Memory B cell (primary cell): ENCODE measurements around the gene PLAC1.

Experiments used
- ATAC-seq: fragments of 150-1000 bp; cut with Tn5 transposase; 2 replicates; pipeline ENCODE4 v1.10.0; 2021; ENCODE audit warnings: low read depth, mild to moderate bottlenecking, moderate library complexity
- DNase-seq, 2 donors: peaks; one replicate each; pipeline ENCODE4 v3.0.0; 2022; ENCODE audit warnings: low spot score in 2 of 2
- H3K27ac Mint-ChIP-seq: one replicate; pipeline ENCODE4 v1.8.0; 2022; ENCODE audit warnings: mild to moderate bottlenecking, moderate library complexity, mixed read lengths
- H3K27me3 Mint-ChIP-seq: one replicate; pipeline ENCODE4 v1.8.0; 2022; ENCODE audit warnings: mixed read lengths
- H3K36me3 Mint-ChIP-seq: one replicate; pipeline ENCODE4 v1.8.0; 2022; ENCODE audit warnings: mild to moderate bottlenecking, mixed read lengths
- H3K4me1 Mint-ChIP-seq: one replicate; pipeline ENCODE4 v1.8.0; 2022; ENCODE audit warnings: mixed read lengths
- H3K4me3 Mint-ChIP-seq: one replicate; pipeline ENCODE4 v1.8.0; 2022; ENCODE audit warnings: mild to moderate bottlenecking, moderate library complexity, mixed read lengths
- H3K9me3 Mint-ChIP-seq: one replicate; pipeline ENCODE4 v1.8.0; 2022; ENCODE audit warnings: mixed read lengths

The PLAC1 gene

GRCh38 chrX:134654398-134655012 is 3.8 kb downstream of the PLAC1 start:
- H3K27ac Mint-ChIP-seq: no peak overlapping the region
- DNase-seq (no peak), ATAC-seq (no peak)
- H3K36me3 Mint-ChIP-seq: no peaks in the 10 kb centered on the region
- no peaks in the 10 kb centered on the region for H3K9me3 Mint-ChIP-seq
- no peaks in the 10 kb centered on the region for H3K27me3 Mint-ChIP-seq
- no peak overlapping the region for H3K4me3 Mint-ChIP-seq
- no peaks in the 10 kb centered on the region for H3K4me1 Mint-ChIP-seq

GRCh38 chrX:134653835-134654234 is 4.4 kb downstream of the PLAC1 start:
- Mint-ChIP-seq H3K4me1 (no peaks in the 10 kb centered on the region), H3K27me3 (no peaks in the 10 kb centered on the region), H3K36me3 (no peaks in the 10 kb centered on the region), H3K27ac (no peak overlapping the region), H3K4me3 (no peak overlapping the region), H3K9me3 (no peaks in the 10 kb centered on the region)
- no peak for DNase-seq
- ATAC-seq: no peak

- ATAC-seq (no peak), DNase-seq (no peak)
- Mint-ChIP-seq H3K27me3 (peaks cover 6% of the 10 kb centered on the region), H3K27ac (no peak overlapping the region), H3K4me3 (no peak overlapping the region), H3K9me3 (no peaks in the 10 kb centered on the region), H3K4me1 (no peaks in the 10 kb centered on the region), H3K36me3 (no peaks in the 10 kb centered on the region)
Measured at GRCh38 chrX:134650701-134651100, 7.6 kb downstream of the PLAC1 start.

- H3K9me3 Mint-ChIP-seq: no peaks in the 10 kb centered on the region
- H3K27me3 Mint-ChIP-seq: peaks cover 12% of the 10 kb centered on the region
- H3K36me3 Mint-ChIP-seq: no peaks in the 10 kb centered on the region
- H3K27ac Mint-ChIP-seq: no peak overlapping the region
- no peak overlapping the region for H3K4me3 Mint-ChIP-seq
- DNase-seq (no peak), ATAC-seq (no peak)
- no peaks in the 10 kb centered on the region for H3K4me1 Mint-ChIP-seq
Measured at GRCh38 chrX:134649770-134650169, 8.5 kb downstream of the PLAC1 start.

GRCh38 chrX:134647477-134647877 is 10.8 kb downstream of the PLAC1 start:
- Mint-ChIP-seq H3K4me3 (no peak overlapping the region), H3K4me1 (no peaks in the 10 kb centered on the region), H3K27ac (no peak overlapping the region), H3K27me3 (peaks cover 16% of the 10 kb centered on the region), H3K9me3 (no peaks in the 10 kb centered on the region), H3K36me3 (no peaks in the 10 kb centered on the region)
- ATAC-seq (no peak), DNase-seq (no peak)

- no peak for ATAC-seq
- Mint-ChIP-seq H3K9me3 (no peaks in the 10 kb centered on the region), H3K27me3 (peaks cover 18% of the 10 kb centered on the region), H3K4me1 (no peaks in the 10 kb centered on the region), H3K36me3 (no peaks in the 10 kb centered on the region), H3K27ac (no peak overlapping the region), H3K4me3 (no peak overlapping the region)
- no peak for DNase-seq
Measured at GRCh38 chrX:134646691-134647090, 11.6 kb downstream of the PLAC1 start.

GRCh38 chrX:134645936-134646543 is 12.2 kb downstream of the PLAC1 start:
- peaks cover 18% of the 10 kb centered on the region for H3K27me3 Mint-ChIP-seq

GRCh38 chrX:134642386-134642785 is 15.9 kb downstream of the PLAC1 start:
- Mint-ChIP-seq H3K9me3 (no peaks in the 10 kb centered on the region), H3K4me1 (no peaks in the 10 kb centered on the region), H3K27me3 (peaks cover 16% of the 10 kb centered on the region), H3K27ac (no peak overlapping the region), H3K36me3 (no peaks in the 10 kb centered on the region), H3K4me3 (no peak overlapping the region)
- DNase-seq (no peak), ATAC-seq (no peak)

More at GRCh38 chrX:134645936-134646543, 12.2 kb downstream of the PLAC1 start:
- Mint-ChIP-seq H3K4me1 (no peaks in the 10 kb centered on the region), H3K9me3 (no peaks in the 10 kb centered on the region), H3K4me3 (no peak overlapping the region), H3K36me3 (no peaks in the 10 kb centered on the region), H3K27ac (no peak overlapping the region)
- ATAC-seq (no peak), DNase-seq (no peak)

- DNase-seq (no peak), ATAC-seq (no peak)
- Mint-ChIP-seq H3K4me3 (no peak overlapping the region), H3K9me3 (no peaks in the 10 kb centered on the region), H3K4me1 (no peaks in the 10 kb centered on the region), H3K27ac (no peak overlapping the region), H3K27me3 (peaks cover 13% of the 10 kb centered on the region), H3K36me3 (no peaks in the 10 kb centered on the region)
Measured at GRCh38 chrX:134641346-134641745, 16.9 kb downstream of the PLAC1 start.

- Mint-ChIP-seq H3K36me3 (no peaks in the 10 kb centered on the region), H3K27me3 (peaks cover 12% of the 10 kb centered on the region), H3K27ac (no peak overlapping the region), H3K9me3 (no peaks in the 10 kb centered on the region), H3K4me1 (no peaks in the 10 kb centered on the region), H3K4me3 (no peak overlapping the region)
- ATAC-seq: no peak
- no peak for DNase-seq
Measured at GRCh38 chrX:134640914-134641313, 17.4 kb downstream of the PLAC1 start.

GRCh38 chrX:134636851-134637250 is 21.4 kb downstream of the PLAC1 start:
- Mint-ChIP-seq H3K4me3 (no peak overlapping the region), H3K4me1 (no peaks in the 10 kb centered on the region), H3K27ac (no peak overlapping the region), H3K9me3 (no peaks in the 10 kb centered on the region), H3K36me3 (no peaks in the 10 kb centered on the region), H3K27me3 (peaks cover 6% of the 10 kb centered on the region)
- DNase-seq: no peak
- ATAC-seq: no peak

GRCh38 chrX:134634691-134635090 is 23.6 kb downstream of the PLAC1 start:
- DNase-seq (no peak), ATAC-seq (no peak)
- no peak overlapping the region for H3K4me3 Mint-ChIP-seq
- H3K36me3 Mint-ChIP-seq: no peaks in the 10 kb centered on the region
- peaks cover 6% of the 10 kb centered on the region for H3K27me3 Mint-ChIP-seq
- no peak overlapping the region for H3K27ac Mint-ChIP-seq
- H3K4me1 Mint-ChIP-seq: no peaks in the 10 kb centered on the region
- H3K9me3 Mint-ChIP-seq: no peaks in the 10 kb centered on the region

- no peak overlapping the region for H3K4me3 Mint-ChIP-seq
- no peak for ATAC-seq
- no peaks in the 10 kb centered on the region for H3K36me3 Mint-ChIP-seq
- H3K9me3 Mint-ChIP-seq: no peaks in the 10 kb centered on the region
- no peaks in the 10 kb centered on the region for H3K4me1 Mint-ChIP-seq
- H3K27ac Mint-ChIP-seq: no peak overlapping the region
- peaks cover 7% of the 10 kb centered on the region for H3K27me3 Mint-ChIP-seq
- DNase-seq: no peak
Measured at GRCh38 chrX:134633832-134634231, 24.4 kb downstream of the PLAC1 start.

GRCh38 chrX:134633394-134633793 is 24.9 kb downstream of the PLAC1 start:
- H3K27me3 Mint-ChIP-seq: peaks cover 7% of the 10 kb centered on the region
- no peaks in the 10 kb centered on the region for H3K4me1 Mint-ChIP-seq
- H3K4me3 Mint-ChIP-seq: no peak overlapping the region
- no peaks in the 10 kb centered on the region for H3K36me3 Mint-ChIP-seq
- H3K9me3 Mint-ChIP-seq: no peaks in the 10 kb centered on the region
- no peak overlapping the region for H3K27ac Mint-ChIP-seq
- DNase-seq (no peak), ATAC-seq (no peak)

- DNase-seq: no peak
- ATAC-seq: no peak
- Mint-ChIP-seq H3K4me3 (no peak overlapping the region), H3K4me1 (no peaks in the 10 kb centered on the region), H3K27ac (no peak overlapping the region), H3K36me3 (no peaks in the 10 kb centered on the region), H3K27me3 (peaks cover 9% of the 10 kb centered on the region), H3K9me3 (no peaks in the 10 kb centered on the region)
Measured at GRCh38 chrX:134632355-134632754, 25.9 kb downstream of the PLAC1 start.
